GM15510 (cell line): ENCODE measurements around the gene RBM47.

Experiments used
- POLR2A ChIP-seq: IDR thresholded peaks from 3 replicates; pipeline ENCODE4 v1.6.1; 2011; ENCODE audit warnings: borderline replicate concordance; ENCODE audit not compliant: insufficient read length; ENCODE audit errors: extremely low read depth

Gene RBM47

DNA sequence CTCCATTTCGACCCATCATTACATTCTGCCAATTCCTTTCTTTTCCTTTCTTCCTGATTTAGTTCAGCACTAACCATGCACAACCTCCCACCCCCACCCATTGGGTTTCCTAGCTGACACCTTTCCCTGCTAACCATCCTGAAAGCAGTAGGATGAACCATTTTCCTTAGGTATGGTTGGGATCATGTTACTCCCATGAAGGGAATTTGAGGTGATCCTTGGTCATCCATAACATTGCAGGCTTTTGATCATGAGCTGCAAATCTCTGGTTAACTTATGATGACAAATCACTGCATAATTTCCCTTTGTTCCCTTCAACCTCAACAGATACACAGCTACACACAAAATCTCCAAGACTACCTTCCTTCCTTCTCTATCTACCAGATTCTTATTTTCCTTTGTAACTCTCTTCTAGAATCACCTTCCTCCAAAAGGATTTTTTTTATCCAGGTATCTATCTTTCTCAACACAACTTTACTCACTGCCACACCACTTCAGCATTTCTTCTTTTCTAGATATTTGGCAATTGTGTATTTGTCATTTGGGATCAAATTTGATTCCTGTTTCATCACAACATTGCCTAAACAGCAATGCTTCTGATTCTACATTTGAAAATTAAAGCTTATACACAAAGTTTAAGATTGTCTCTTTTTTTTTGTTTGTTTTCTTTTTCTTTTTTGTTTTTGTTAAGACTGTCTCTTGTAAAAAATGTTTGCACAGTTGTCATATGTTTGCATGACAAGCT is 145.1 kb downstream of the RBM47 start:
- no peak for TF ChIP-seq POLR2A

- no peak for TF ChIP-seq POLR2A
Measured at GRCh38 chr4:40482985-40483647, 146.5 kb downstream of the RBM47 start.

DNA sequence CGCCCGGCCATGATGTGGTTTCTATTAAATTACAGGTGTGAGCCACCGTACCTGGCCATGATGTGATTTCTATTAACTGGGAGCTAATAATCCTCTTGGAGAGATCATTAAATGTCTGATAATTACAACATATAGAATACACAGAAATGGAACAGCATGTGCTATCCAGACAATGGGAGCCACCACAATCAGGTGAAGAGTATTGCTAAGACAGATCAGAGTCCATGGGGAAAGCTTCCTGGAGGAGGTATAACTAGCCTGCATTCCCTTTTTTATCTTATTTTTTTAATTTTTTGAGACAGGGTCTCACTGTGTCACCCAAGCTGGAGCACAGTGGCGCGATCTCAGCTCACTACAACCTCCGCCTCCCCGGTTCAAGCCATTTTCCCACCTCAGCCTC is 147.7 kb downstream of the RBM47 start:
- TF ChIP-seq POLR2A = no peak

DNA sequence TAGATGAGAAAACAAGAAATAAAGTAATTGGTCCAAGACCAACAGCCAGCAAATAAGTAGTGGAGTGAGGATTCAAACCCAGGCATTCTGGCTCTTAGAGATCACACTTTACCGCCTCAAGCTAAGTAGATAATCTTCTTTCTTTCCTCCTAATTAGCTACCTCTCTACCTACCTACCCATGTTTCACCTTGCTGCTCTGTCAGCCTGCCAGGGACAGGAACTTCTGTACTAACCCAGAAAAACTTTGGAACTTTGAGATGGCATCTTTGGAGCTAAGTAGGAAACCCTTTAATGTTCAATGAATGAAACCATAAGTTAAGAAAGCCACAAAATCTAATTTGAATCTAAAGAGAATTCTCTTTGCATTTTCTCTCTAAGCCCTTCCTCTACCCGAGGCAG is 149.4 kb downstream of the RBM47 start:
- TF ChIP-seq POLR2A = no peak

DNA sequence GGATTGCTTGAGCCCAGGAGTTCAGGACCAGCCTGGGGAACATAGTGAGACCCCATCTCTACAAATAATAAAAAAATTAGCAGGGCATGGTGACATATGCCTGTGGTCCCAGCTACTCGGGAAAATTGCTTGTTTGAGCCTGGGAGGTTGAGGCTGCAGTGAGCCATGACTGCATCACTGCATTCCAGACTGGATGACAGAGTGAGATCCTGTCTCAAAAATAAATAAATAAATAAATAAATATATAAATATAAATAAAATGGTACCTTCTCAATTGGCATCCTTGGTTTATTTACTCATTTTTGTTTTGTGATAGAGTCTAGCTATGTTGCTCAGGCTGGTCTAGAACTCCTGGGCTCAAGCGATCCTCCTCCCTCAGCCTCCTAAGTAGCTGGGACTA is 150.3 kb downstream of the RBM47 start:
- TF ChIP-seq POLR2A = no peak

DNA sequence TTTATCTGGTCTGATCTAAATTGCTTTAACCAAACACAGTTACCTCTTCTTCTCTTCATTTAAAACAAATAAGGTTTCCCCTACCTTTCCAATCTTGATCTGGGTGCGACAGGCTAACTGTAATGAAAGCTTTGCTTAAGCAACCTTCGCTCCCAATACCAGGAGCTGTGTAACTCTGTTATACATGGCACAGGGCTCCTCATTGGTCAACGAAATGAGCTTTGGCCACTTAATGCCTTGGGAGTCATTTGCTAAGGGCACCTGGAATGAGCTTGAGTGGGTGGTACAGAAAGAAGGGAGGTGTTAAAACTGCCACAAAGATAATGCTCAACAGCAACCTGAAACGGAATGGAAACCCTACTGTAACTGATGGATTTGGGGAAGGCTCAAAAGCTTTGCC is 154.1 kb downstream of the RBM47 start:
- TF ChIP-seq POLR2A = no peak

DNA sequence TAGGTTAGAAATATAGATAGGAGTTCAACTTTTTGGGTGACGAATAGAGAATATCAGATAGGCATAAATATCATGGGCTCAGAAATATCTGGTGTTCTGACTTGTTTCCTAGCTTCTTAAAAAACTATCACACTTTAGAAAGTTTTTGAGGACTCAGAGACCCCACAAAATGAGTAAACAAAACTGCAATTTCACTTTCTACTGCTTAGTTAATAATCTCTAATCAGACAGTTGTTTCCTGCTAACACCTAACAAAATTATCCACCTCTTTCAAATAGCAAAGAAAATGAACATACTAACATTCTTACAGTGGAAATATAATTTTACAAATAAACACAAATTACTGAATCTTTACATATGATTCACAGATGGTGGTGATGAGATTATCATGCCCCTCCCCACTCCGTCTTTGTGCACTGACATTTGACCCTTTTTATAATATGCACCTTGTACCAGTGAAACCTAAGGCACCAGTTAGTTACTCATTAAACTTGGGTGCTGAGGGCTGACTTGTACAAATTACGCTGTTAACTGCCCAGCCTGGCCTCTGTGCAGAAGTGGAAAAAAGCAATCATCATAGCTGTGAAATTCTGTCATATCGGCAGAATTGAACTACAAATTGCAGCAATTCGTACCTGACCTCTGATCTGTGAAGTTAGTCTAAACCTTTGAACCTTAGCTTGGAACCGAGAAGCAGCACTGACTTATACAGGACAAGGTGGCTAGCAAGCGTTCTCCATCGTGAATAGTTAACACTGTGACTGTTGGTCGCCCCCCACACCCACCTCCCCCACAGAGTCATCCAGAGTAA is 155.9 kb downstream of the RBM47 start:
- no peak for TF ChIP-seq POLR2A

DNA sequence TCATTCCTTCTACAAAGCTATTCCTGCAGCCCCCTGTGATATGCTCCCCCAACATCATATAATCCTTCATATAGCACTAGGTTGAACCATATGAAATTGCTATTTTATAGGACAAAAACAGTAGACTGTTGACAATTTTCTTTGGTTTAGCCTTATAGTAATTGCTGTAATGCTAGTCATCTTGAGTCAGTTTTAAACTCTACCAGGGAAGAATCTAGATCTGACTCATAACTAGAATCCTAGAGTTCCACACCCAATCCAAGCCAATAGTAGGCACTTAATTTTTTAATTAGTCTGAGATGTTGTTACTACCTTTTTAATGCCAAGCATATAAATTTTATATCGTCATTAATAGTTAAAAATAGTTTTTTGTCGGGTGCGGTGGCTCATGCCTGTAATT is 157.7 kb downstream of the RBM47 start:
- TF ChIP-seq POLR2A = no peak

DNA sequence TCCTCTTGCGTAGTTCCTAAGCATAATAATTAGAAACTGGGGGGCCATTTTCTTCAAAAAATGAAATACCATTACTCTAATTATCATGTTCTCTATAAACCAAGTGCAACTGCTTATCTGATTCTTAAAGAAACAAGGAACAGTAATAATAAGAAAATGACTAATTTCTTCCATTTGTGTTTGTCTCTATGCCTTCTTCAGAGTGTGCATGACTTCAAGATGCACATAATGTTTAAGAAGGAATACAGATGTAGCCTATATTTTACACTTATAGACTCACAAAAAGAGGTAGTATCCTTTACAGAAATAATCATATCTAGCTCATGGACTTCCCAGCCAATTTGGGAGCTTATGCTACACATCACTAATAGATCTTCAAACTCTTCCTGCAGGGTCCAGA is 162.9 kb downstream of the RBM47 start:
- no peak for TF ChIP-seq POLR2A

DNA sequence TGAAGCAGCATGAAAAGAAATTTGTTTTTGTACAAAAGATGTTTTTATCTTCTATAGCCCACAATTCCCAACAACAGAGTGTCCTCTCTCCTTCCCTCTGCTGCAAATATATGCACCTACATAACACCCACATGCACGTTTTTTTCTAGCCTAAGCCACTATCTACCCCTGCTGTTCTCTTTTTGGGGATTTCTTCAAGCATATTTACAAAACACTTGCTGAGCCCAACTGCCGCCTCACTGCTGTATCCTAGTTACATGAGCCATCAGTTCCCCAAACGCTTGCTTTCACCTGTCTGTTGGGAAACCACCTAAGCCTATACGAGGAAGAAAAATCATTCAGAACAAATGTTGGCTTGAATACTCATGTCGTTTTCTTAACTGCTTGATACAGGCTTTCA is 167.3 kb downstream of the RBM47 start:
- no peak for TF ChIP-seq POLR2A

- TF ChIP-seq POLR2A = no peak
Measured at GRCh38 chr4:40461879-40462278, 167.8 kb downstream of the RBM47 start.

DNA sequence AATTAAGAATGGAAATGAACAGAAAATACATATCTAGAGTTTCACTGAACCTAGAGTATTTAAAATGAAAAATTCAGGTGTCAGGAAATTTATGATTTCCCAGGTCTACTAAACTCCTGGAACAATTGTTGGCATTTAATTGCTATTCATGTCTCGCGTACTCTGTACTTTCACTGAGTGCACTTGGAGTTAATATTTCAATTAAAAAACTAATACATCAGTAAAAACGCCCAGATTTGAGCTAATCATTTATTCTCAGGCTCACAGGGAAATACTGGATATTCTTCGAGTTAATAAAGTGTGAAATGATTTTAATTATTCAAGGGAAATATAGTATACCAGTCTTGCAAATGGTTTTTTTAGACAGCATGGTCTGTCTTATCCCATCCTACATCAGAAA is 168.6 kb downstream of the RBM47 start:
- no peak for TF ChIP-seq POLR2A

GRCh38 chr4:40458683-40459082 is 171.0 kb downstream of the RBM47 start:
- TF ChIP-seq POLR2A = no peak

GRCh38 chr4:40458109-40458508 is 171.6 kb downstream of the RBM47 start:
- TF ChIP-seq POLR2A = no peak

GRCh38 chr4:40455340-40455902 is 174.2 kb downstream of the RBM47 start:
- no peak for TF ChIP-seq POLR2A
